Measurements from ENCODE around the gene PUM2. TPM values are rescaled to one million over a fixed set of nuclear protein-coding genes. Genes with fewer than 3 reads are reported as not detected.

PUM2 gene
- total and polyA plus RNA-seq, 2 of the 13 experiments (the other 11 are each of a cell fraction or from before 2014, with no cell fraction given), result 69.6 to 69.8 TPM

DNA sequence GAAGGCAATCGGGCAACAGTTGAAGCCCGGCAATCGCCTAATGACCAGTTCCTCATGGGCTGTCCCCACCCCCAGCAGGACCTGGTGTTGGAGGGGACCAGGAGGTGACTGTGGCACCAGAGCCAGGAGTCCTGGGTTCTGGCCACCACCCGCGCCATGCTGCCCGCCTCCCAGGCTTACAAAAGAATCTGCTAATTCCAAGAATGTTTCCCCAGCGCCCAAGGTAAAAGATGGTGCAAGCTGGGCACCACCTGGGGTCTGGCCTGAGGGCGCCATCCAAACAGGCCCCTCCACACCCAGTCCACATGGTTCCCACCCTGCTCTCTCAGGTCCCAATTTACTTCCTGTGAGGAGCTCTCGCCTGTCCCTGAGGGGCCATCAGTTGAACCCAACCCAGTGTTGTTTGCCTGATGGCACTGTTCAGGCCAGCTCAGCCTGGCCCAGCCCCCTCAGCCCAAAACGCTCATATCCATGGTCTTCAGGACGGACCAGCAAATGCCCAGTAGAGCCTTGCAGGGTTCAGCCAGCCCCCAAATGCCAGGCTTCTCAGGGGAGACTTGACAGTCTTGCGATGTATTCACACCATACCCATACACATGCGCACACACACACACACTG, 130.8 kb downstream of the PUM2 start (continued):
- TF ChIP-seq NR2F1 (CRISPR knock-in tag; IDR thresholded peaks at IDR 0.05) (no peak), CCAR2 (optimal IDR thresholded peaks at IDR 0.05; ENCODE audit: low read depth, low read length) (no peak), ZNF788 (CRISPR knock-in tag; IDR thresholded peaks at IDR 0.05; ENCODE audit: borderline replicate concordance) (no peak)
- TF ChIP-seq, protein P1, sequence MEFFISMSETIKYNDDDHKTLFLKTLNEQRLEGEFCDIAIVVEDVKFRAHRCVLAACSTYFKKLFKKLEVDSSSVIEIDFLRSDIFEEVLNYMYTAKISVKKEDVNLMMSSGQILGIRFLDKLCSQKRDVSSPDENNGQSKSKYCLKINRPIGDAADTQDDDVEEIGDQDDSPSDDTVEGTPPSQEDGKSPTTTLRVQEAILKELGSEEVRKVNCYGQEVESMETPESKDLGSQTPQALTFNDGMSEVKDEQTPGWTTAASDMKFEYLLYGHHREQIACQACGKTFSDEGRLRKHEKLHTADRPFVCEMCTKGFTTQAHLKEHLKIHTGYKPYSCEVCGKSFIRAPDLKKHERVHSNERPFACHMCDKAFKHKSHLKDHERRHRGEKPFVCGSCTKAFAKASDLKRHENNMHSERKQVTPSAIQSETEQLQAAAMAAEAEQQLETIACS (CRISPR knock-in tag; IDR thresholded peaks at IDR 0.05), result no peak
- TF ChIP-seq, protein P2, sequence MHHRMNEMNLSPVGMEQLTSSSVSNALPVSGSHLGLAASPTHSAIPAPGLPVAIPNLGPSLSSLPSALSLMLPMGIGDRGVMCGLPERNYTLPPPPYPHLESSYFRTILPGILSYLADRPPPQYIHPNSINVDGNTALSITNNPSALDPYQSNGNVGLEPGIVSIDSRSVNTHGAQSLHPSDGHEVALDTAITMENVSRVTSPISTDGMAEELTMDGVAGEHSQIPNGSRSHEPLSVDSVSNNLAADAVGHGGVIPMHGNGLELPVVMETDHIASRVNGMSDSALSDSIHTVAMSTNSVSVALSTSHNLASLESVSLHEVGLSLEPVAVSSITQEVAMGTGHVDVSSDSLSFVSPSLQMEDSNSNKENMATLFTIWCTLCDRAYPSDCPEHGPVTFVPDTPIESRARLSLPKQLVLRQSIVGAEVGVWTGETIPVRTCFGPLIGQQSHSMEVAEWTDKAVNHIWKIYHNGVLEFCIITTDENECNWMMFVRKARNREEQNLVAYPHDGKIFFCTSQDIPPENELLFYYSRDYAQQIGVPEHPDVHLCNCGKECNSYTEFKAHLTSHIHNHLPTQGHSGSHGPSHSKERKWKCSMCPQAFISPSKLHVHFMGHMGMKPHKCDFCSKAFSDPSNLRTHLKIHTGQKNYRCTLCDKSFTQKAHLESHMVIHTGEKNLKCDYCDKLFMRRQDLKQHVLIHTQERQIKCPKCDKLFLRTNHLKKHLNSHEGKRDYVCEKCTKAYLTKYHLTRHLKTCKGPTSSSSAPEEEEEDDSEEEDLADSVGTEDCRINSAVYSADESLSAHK (CRISPR knock-in tag; IDR thresholded peaks at IDR 0.05; ENCODE audit: borderline replicate concordance), result no peak

DNA sequence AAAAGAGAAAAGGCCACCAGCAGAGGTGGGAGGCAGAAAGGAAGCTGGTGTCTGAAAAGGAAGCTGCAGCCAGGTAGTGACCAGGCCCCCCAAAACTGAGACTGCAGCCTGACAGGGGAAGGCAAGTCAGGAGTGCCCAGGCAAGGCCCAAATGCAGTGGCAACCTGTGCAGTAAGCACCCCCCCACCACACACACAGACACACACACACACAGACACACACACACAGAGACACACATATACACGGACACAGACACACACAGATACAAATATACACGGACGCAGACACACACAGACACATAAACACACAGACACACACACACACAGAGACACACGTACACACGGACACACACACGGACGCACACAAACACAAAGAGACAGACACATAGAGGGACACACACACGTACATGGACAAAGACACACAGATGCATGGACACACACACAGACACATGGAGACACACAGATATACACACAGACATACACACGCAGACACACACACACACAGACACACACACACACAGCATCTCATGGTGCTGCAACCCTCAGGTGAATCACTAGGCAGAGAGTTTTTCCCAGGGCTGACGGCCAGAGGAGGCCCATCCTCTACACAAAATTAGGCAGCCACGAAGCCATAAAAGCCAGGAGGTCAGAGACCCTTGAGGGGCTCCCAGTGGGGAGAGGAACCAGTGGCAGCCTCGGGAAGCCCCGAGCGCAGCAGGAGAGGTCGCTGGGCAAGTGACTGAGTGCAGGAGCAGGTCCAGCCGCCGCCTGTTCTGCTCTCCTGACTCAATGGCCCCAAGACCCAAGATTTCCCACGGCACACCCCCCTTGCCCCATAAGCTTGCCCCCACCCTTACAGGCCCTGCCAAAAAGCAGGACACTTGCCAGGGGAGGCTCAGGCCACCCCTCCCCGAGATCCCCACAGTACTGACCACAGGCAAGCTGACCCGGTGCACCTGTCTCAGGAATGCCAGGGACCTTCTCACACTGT, 132.0 kb downstream of the PUM2 start:
- peaks cover 86% of the 10 kb centered on the region for H3K79me2 ChIP-seq (ENCODE audit: insufficient read depth, low read length)
- H3K4me1 ChIP-seq (ENCODE audit: insufficient read depth, low read length), result peaks cover 96% of the 10 kb centered on the region
- ChIA-PET CTCF (ENCODE audit: low intra/inter-chr PET ratio, low total read pairs) (no interaction called here), POLR2A (interaction anchor here (1.3 kb wide), 1 partner anchor 11 kb away, joined by 7 read pairs; no protein-coding TSS in a partner anchor)
- H3K36me3 ChIP-seq (replicated peaks in 1 of 2; ENCODE audit: control insufficient read depth in 1 of 2, insufficient read depth in 2 of 2, low read length in 2 of 2), result peaks cover 0 to 2% of the 10 kb centered on the region in 2 experiments; a peak in 2 of 5 replicates
- no peaks in the 10 kb centered on the region for H3K27me3 ChIP-seq (ENCODE audit: control insufficient read depth in 1 of 2, insufficient read depth in 2 of 2, low read length in 2 of 2)
- H3K9ac ChIP-seq (ENCODE audit: insufficient read depth, low read depth, low read length), result no peak overlapping the region
- BruUV-seq (replicated peaks), result no TSS peak
- in situ Hi-C loops (cut with HindIII; ENCODE audit: extremely low pct_ligation_motif_present, low pct_unique_long_range_greater_than_20kb), result no loop called here
- no peaks in the 10 kb centered on the region for H3K9me3 ChIP-seq (ENCODE audit: low read length)
- no peak for DNase-seq (ENCODE audit: low spot score)
- no peak overlapping the region for H3K4me2 ChIP-seq (ENCODE audit: low read depth, low read length)
- no peak overlapping the region for H2AFZ ChIP-seq (ENCODE audit: low read length)
- no peak overlapping the region for H3K27ac ChIP-seq (ENCODE audit: extremely low read length, insufficient read depth, low read length)
- 96% methylated on average over 17 of the region's 20 CpGs for WGBS (ENCODE audit: low lambda C conversion rate)
- intact Hi-C loops (cut with micrococcal nuclease; ENCODE audit: unreplicated experiment), result no loop called here
- ATAC-seq, result no peak
- no peak overlapping the region for H3K4me3 ChIP-seq (replicated peaks in 1 of 3; ENCODE audit: insufficient read depth in 1 of 3, low read depth in 2 of 3, low read length in 3 of 3)
- no peaks in the 10 kb centered on the region for H4K20me1 ChIP-seq (ENCODE audit: insufficient read depth, low read length)
- peak; percentile 32 for FAIRE-seq
- no peak for TF ChIP-seq KAT8 (CRISPR knock-in tag; IDR thresholded peaks at IDR 0.05)
- no peak for TF ChIP-seq NFIB (CRISPR knock-in tag; IDR thresholded peaks at IDR 0.05; ENCODE audit: borderline replicate concordance)
- no peak for TF ChIP-seq ZNF552 (CRISPR knock-in tag; IDR thresholded peaks at IDR 0.05; ENCODE audit: borderline replicate concordance)
- TF ChIP-seq ZNF577 (CRISPR knock-in tag; IDR thresholded peaks at IDR 0.05; ENCODE audit: borderline replicate concordance, low read depth), result no peak
- TF ChIP-seq ZNF431 (CRISPR knock-in tag; IDR thresholded peaks at IDR 0.05; ENCODE audit: borderline replicate concordance, low read depth), result no peak
